ENCODE measurements around the gene TMEM192. TPM values are rescaled to one million over a fixed set of nuclear protein-coding genes. Genes with fewer than 3 reads are reported as not detected.

Gene TMEM192
- total and polyA plus RNA-seq, 5 donors from 2014 or later: 6.7 to 19.2 (median 18.5) TPM

DNA sequence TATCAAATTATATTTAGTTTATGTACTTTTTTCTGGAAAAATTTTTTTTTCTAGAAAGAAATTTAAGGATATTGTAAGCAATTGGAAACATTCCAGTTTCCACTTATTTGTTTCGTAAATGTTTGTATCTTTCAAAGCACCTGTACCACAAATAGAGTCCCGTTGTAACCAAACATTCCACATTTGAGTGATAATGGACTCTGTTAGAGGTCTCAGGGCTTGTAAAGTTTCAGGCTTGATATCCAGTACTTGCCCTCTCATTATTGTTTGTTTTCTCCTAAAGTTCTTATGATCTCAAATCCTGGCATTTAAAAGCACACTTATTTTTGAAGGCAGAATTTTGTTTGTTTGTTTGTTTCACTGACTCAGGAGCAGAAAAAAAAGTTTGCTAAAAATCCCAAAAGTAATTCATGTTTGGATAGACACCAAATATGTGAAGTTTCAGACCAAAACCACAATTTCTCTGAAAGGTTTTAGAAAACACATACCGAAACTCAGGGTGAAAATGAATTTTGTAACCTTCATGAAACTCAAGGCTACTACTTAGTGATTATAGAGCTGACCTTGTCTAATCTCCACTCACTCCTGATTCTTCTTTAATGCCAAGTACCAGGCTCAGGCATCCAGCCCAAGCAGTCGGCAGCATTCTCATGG lies 5.7 kb upstream of the TMEM192 start:
- H3K27me3 ChIP-seq (ENCODE audit: control insufficient read depth, insufficient read depth, low read length): peaks cover 12% of the 10 kb centered on the region
- DNase-seq: no peak
- Mint-ChIP-seq H3K36me3 (no peaks in the 10 kb centered on the region), H3K4me1 (peaks cover 0 to 4% (median under 1%) of the 10 kb centered on the region in 4 donors), H3K27ac (no peak overlapping the region), H3K4me3 (no peak overlapping the region), H3K27me3 (peaks cover 24% of the 10 kb centered on the region), H3K9me3 (no peaks in the 10 kb centered on the region)
- H3K36me3 ChIP-seq (ENCODE audit: control insufficient read depth, insufficient read depth, low read length): no peaks in the 10 kb centered on the region
- peaks cover 1% of the 10 kb centered on the region for H3K4me1 ChIP-seq (ENCODE audit: control insufficient read depth, insufficient read depth, low read length, poor library complexity, severe bottlenecking)
- no peak for ATAC-seq (ENCODE audit: low read depth in 2 of 2)
- H3K9me3 ChIP-seq (ENCODE audit: control insufficient read depth in 2 of 2, low read length in 2 of 2): no peaks in the 10 kb centered on the region
- H3K27ac ChIP-seq (ENCODE audit: insufficient read depth, low read length, poor library complexity, severe bottlenecking): no peak overlapping the region
- no peak overlapping the region for H3K4me3 ChIP-seq (ENCODE audit: low read depth, low read length)

DNA sequence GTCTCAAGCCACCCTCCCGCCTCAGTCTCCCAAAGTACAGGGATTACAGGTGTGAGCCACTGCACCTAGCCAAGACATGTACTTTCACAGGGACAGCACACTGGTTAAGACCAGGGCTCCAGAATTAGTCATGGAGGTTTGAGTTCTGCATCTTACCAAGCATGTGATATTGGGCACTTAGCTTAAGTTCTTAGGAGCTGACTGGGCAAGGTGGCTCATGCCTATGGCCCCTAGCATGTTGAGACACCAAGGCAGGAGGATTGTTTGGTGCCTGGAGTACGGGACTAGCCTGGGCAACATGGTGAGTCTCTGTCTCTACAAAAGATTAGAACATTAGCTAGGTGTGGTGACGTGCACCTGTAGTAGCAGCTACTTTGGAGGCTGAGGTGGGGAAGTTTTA lies 2.6 kb upstream of the TMEM192 start:
- ATAC-seq (ENCODE audit: low read depth in 2 of 2) (no peak), DNase-seq (no peak)
- Mint-ChIP-seq H3K36me3 (no peaks in the 10 kb centered on the region), H3K9me3 (no peaks in the 10 kb centered on the region), H3K27me3 (peaks cover 19% of the 10 kb centered on the region), H3K4me1 (peaks cover 7 to 22% (median 10%) of the 10 kb centered on the region in 4 donors), H3K27ac (peak overlapping the region in 1 of 3 donors; percentile 23), H3K4me3 (peak overlapping the region in 1 of 4 donors; percentile 15)
- no peaks in the 10 kb centered on the region for H3K9me3 ChIP-seq (ENCODE audit: control insufficient read depth in 2 of 2, low read length in 2 of 2)
- H3K27ac ChIP-seq (ENCODE audit: insufficient read depth, low read length, poor library complexity, severe bottlenecking): no peak overlapping the region
- peaks cover 10% of the 10 kb centered on the region for H3K27me3 ChIP-seq (ENCODE audit: control insufficient read depth, insufficient read depth, low read length)
- no peaks in the 10 kb centered on the region for H3K36me3 ChIP-seq (ENCODE audit: control insufficient read depth, insufficient read depth, low read length)
- peaks cover 10% of the 10 kb centered on the region for H3K4me1 ChIP-seq (ENCODE audit: control insufficient read depth, insufficient read depth, low read length, poor library complexity, severe bottlenecking)
- no peak overlapping the region for H3K4me3 ChIP-seq (ENCODE audit: low read depth, low read length)

DNA sequence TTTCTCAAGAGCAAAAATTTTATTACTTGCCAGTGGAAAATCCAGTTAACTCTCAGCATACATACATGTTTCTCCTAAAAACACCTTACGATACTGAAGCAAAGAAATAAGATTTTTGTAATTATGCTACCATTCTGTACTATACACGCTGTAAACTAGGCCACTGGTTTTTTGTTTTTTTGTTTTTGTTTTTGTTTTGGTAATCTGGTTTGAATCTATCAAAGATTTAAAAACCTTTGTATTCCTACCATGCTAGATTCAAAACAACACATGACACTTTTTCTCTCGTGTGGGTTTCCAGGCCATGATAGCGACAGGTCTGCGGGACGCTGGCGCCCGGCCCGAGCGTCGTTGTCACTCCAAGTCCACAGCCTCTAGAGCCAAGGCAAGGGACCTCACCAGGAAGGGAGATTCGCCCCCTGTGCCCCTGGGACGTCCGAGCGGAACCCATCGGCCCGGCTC lies 723 bp downstream of the TMEM192 start:
- Histone ChIP-seq H3K9me3 (ENCODE audit: control insufficient read depth in 2 of 2, low read length in 2 of 2) (no peaks in the 10 kb centered on the region), H3K4me1 (ENCODE audit: control insufficient read depth, insufficient read depth, low read length, poor library complexity, severe bottlenecking) (peaks cover 10% of the 10 kb centered on the region), H3K27ac (ENCODE audit: insufficient read depth, low read length, poor library complexity, severe bottlenecking) (peak overlapping the region; percentile 81), H3K36me3 (ENCODE audit: control insufficient read depth, insufficient read depth, low read length) (no peaks in the 10 kb centered on the region), H3K27me3 (ENCODE audit: control insufficient read depth, insufficient read depth, low read length) (peaks cover 2% of the 10 kb centered on the region), H3K4me3 (ENCODE audit: low read depth, low read length) (peak overlapping the region; percentile 83)
- Mint-ChIP-seq H3K9me3 (no peaks in the 10 kb centered on the region), H3K27ac (peak overlapping the region; percentile 93 to 96 (median 96)), H3K36me3 (no peaks in the 10 kb centered on the region), H3K4me3 (peak overlapping the region; percentile 88 to 97 (median 94)), H3K4me1 (peaks cover 10 to 28% (median 18%) of the 10 kb centered on the region in 4 donors), H3K27me3 (peaks cover 9% of the 10 kb centered on the region)
- no peak for DNase-seq
- ATAC-seq (ENCODE audit: low read depth in 2 of 2): no peak

DNA sequence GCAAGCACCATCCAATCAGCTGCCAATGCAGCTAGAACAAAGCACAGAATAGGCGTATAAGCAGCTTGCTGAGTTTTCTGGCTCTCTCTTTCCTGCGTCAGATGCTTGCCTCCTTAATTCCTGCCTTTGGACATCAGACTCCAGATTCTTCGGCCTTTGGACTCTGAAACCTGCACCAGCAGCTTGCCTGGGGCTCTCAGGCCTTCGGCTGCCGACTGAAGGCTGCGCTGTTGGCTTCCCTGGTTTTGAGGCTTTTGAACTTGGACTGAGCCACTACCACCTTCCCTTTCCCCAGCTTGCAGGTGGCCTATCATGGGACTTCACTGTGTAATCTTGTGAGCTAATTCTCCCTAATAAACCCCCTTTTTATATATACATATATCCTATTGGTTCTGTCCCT lies 6.1 kb downstream of the TMEM192 start:
- no peaks in the 10 kb centered on the region for H3K9me3 Mint-ChIP-seq
- Histone ChIP-seq H3K4me3 (ENCODE audit: low read depth, low read length) (no peak overlapping the region), H3K9me3 (ENCODE audit: control insufficient read depth in 2 of 2, low read length in 2 of 2) (no peaks in the 10 kb centered on the region), H3K36me3 (ENCODE audit: control insufficient read depth, insufficient read depth, low read length) (peaks cover 14% of the 10 kb centered on the region), H3K27me3 (ENCODE audit: control insufficient read depth, insufficient read depth, low read length) (no peaks in the 10 kb centered on the region), H3K27ac (ENCODE audit: insufficient read depth, low read length, poor library complexity, severe bottlenecking) (no peak overlapping the region), H3K4me1 (ENCODE audit: control insufficient read depth, insufficient read depth, low read length, poor library complexity, severe bottlenecking) (no peaks in the 10 kb centered on the region)
- H3K4me3 Mint-ChIP-seq: no peak overlapping the region
- H3K4me1 Mint-ChIP-seq: peaks cover 3 to 22% (median 14%) of the 10 kb centered on the region in 4 donors
- no peak overlapping the region for H3K27ac Mint-ChIP-seq
- no peaks in the 10 kb centered on the region for H3K36me3 Mint-ChIP-seq
- DNase-seq (no peak), ATAC-seq (ENCODE audit: low read depth in 2 of 2) (no peak)
- H3K27me3 Mint-ChIP-seq: no peaks in the 10 kb centered on the region

DNA sequence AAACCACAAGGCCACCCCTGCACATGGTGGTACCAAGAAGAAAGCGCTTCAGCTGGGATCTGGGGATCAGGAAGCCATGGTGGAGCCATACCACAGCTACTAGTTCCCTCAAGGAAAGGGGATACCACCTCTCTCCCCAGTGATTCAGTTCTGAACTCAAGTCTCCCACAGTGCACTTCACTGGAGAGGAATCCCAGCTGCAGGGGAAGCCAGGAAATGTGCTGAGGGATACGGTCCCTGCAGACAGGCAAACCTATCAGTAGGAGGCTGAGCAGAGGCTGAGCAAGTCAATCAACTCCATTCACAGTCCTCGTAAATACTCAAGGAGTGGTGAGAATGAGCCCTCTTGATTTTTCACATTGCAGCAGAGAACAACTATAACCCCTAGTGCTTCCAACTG lies 11.0 kb downstream of the TMEM192 start:
- peaks cover 10% of the 10 kb centered on the region for H3K36me3 Mint-ChIP-seq
- no peaks in the 10 kb centered on the region for H3K27me3 Mint-ChIP-seq
- Histone ChIP-seq H3K4me3 (ENCODE audit: low read depth, low read length) (no peak overlapping the region), H3K36me3 (ENCODE audit: control insufficient read depth, insufficient read depth, low read length) (peaks cover 34% of the 10 kb centered on the region), H3K9me3 (ENCODE audit: control insufficient read depth in 2 of 2, low read length in 2 of 2) (no peaks in the 10 kb centered on the region), H3K4me1 (ENCODE audit: control insufficient read depth, insufficient read depth, low read length, poor library complexity, severe bottlenecking) (no peaks in the 10 kb centered on the region), H3K27ac (ENCODE audit: insufficient read depth, low read length, poor library complexity, severe bottlenecking) (no peak overlapping the region), H3K27me3 (ENCODE audit: control insufficient read depth, insufficient read depth, low read length) (no peaks in the 10 kb centered on the region)
- H3K4me3 Mint-ChIP-seq: no peak overlapping the region
- H3K9me3 Mint-ChIP-seq: no peaks in the 10 kb centered on the region
- ATAC-seq (ENCODE audit: low read depth in 2 of 2) (no peak), DNase-seq (no peak)
- peaks cover 0 to 13% (median 3%) of the 10 kb centered on the region in 4 donors for H3K4me1 Mint-ChIP-seq
- peak overlapping the region in 1 of 3 donors; percentile 25 for H3K27ac Mint-ChIP-seq

DNA sequence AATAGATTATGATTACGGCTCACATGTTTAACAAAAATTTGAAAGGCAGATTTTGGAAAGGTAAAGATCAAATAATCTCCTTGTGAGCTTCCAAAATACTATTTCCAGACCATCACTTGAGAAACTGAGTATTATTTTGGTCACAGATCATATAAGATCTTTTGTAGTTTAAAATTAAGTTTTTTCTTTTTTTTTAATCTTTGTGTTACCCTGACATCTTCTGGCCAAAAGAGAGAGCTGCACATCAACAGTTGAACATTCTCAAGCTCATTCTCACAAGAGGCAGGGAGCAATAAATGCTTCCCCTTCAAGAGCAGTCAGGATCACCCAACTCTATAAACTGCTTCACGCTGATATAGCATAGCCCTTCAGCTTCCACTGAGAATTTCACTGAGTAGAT lies 15.9 kb downstream of the TMEM192 start:
- Histone ChIP-seq H3K4me3 (ENCODE audit: low read depth, low read length) (no peak overlapping the region), H3K27ac (ENCODE audit: insufficient read depth, low read length, poor library complexity, severe bottlenecking) (no peak overlapping the region), H3K27me3 (ENCODE audit: control insufficient read depth, insufficient read depth, low read length) (no peaks in the 10 kb centered on the region), H3K4me1 (ENCODE audit: control insufficient read depth, insufficient read depth, low read length, poor library complexity, severe bottlenecking) (no peaks in the 10 kb centered on the region), H3K9me3 (ENCODE audit: control insufficient read depth in 2 of 2, low read length in 2 of 2) (no peaks in the 10 kb centered on the region), H3K36me3 (ENCODE audit: control insufficient read depth, insufficient read depth, low read length) (peaks cover 22% of the 10 kb centered on the region)
- Mint-ChIP-seq H3K4me3 (no peak overlapping the region), H3K9me3 (no peaks in the 10 kb centered on the region), H3K4me1 (peaks cover 0 to 1% (median 0%) of the 10 kb centered on the region in 4 donors), H3K27me3 (no peaks in the 10 kb centered on the region), H3K27ac (no peak overlapping the region), H3K36me3 (peaks cover 15% of the 10 kb centered on the region)
- DNase-seq: peak in 2 of 3 donors; percentile 11 to 39
- no peak for ATAC-seq (ENCODE audit: low read depth in 2 of 2)

DNA sequence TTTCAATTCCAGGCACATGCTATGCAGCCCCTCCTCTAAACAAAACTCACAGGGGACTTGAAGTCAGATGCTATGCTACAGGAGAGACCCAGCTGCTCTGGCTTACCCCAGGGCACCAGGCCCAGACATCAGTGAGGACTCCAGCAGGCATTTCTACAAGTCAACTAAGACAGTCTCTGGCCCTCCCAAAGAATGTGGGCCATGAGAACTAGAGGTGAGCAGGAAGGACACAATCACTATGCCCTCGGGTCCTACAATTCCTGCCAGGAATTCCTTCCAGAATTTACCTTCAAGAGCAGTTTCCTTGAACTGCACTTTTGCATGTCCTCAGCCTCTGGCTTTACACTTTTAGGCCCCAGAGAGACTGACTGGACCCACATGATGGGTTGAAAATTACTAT lies 17.4 kb downstream of the TMEM192 start:
- H3K27me3 ChIP-seq (ENCODE audit: control insufficient read depth, insufficient read depth, low read length): no peaks in the 10 kb centered on the region
- H3K27ac ChIP-seq (ENCODE audit: insufficient read depth, low read length, poor library complexity, severe bottlenecking): no peak overlapping the region
- no peak overlapping the region for H3K4me3 Mint-ChIP-seq
- H3K9me3 ChIP-seq (ENCODE audit: control insufficient read depth in 2 of 2, low read length in 2 of 2): no peaks in the 10 kb centered on the region
- H3K4me3 ChIP-seq (ENCODE audit: low read depth, low read length): no peak overlapping the region
- no peak overlapping the region for H3K27ac Mint-ChIP-seq
- ATAC-seq (ENCODE audit: low read depth in 2 of 2): no peak
- DNase-seq: no peak
- no peaks in the 10 kb centered on the region for H3K9me3 Mint-ChIP-seq
- H3K27me3 Mint-ChIP-seq: no peaks in the 10 kb centered on the region
- H3K4me1 Mint-ChIP-seq: peaks cover 0 to 1% (median 0%) of the 10 kb centered on the region in 4 donors
- no peaks in the 10 kb centered on the region for H3K4me1 ChIP-seq (ENCODE audit: control insufficient read depth, insufficient read depth, low read length, poor library complexity, severe bottlenecking)
- H3K36me3 ChIP-seq (ENCODE audit: control insufficient read depth, insufficient read depth, low read length): peaks cover 15% of the 10 kb centered on the region
- H3K36me3 Mint-ChIP-seq: peaks cover 13% of the 10 kb centered on the region

DNA sequence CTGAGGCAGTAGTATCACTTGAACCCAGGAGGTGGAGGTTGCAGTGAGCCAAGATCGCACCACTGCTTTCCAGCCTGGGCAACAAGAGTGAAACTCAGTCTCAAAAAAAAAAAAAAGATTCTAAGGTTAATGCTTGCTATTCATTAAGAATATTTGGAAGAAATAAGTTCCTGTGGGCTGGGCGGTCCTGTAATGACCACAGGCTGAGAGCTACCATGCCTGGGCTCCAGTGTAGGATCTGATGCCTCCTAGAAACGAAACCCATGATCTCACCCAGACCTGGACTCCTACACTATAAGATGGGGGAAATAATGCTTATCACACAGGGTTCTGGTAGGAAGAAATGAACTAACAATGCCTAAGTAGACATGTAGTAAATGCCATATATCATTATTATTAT lies 17.8 kb downstream of the TMEM192 start:
- Mint-ChIP-seq H3K27ac (peak overlapping the region in 1 of 3 donors; percentile 36), H3K36me3 (peaks cover 13% of the 10 kb centered on the region), H3K27me3 (no peaks in the 10 kb centered on the region), H3K4me1 (peaks cover 0 to 1% (median 0%) of the 10 kb centered on the region in 4 donors), H3K4me3 (no peak overlapping the region), H3K9me3 (no peaks in the 10 kb centered on the region)
- peaks cover 13% of the 10 kb centered on the region for H3K36me3 ChIP-seq (ENCODE audit: control insufficient read depth, insufficient read depth, low read length)
- no peak for DNase-seq
- H3K9me3 ChIP-seq (ENCODE audit: control insufficient read depth in 2 of 2, low read length in 2 of 2): no peaks in the 10 kb centered on the region
- H3K4me1 ChIP-seq (ENCODE audit: control insufficient read depth, insufficient read depth, low read length, poor library complexity, severe bottlenecking): no peaks in the 10 kb centered on the region
- H3K27me3 ChIP-seq (ENCODE audit: control insufficient read depth, insufficient read depth, low read length): no peaks in the 10 kb centered on the region
- ATAC-seq (ENCODE audit: low read depth in 2 of 2): no peak
- no peak overlapping the region for H3K27ac ChIP-seq (ENCODE audit: insufficient read depth, low read length, poor library complexity, severe bottlenecking)
- no peak overlapping the region for H3K4me3 ChIP-seq (ENCODE audit: low read depth, low read length)
